ENCODE results near the gene DYNLT2B.

GRCh38 chr3:196320137-196320536 is 2.1 kb upstream of the DYNLT2B start:
- no peak for TF ChIP-seq POLR2A (IDR thresholded peaks at IDR 0.05; ENCODE audit: low read depth, low read length)
- TF ChIP-seq TAF1 (IDR thresholded peaks at IDR 0.05; ENCODE audit: borderline replicate concordance, low read depth, low read length), result no peak
- TF ChIP-seq POLR2AphosphoS5 (IDR thresholded peaks at IDR 0.05; ENCODE audit: low read depth, low read length), result no peak

Data from GM12892 (cell line).